Thymus (tissue), 11 donors: ENCODE data around the gene LILRB1. TPM values are rescaled to one million over a fixed set of nuclear protein-coding genes. Genes with fewer than 3 reads are reported as not detected.
"Not testable (repeated sequence)": the region's sequence is repeated elsewhere in the genome, so short reads cannot be mapped to it uniquely, and the experiment has no call there.

Experiments
- DNase-seq, 9 donors: peaks; one replicate each; pipeline ENCODE4 v3.0.0-alpha.2; 2013; ENCODE audit warnings: low spot score in 9 of 9, low read depth in 6 of 9, missing footprints in 1 of 9
- H3K27ac ChIP-seq, 2 donors: one replicate each; pipeline ENCODE4 v1.5.1; 2013; ENCODE audit warnings: control low read depth in 1 of 2, low read depth in 1 of 2, low read length in 1 of 2, mild to moderate bottlenecking in 1 of 2, moderate library complexity in 1 of 2
- H3K27me3 ChIP-seq, 2 donors: one replicate each; pipeline ENCODE4 v1.5.1; 2013; ENCODE audit warnings: low read length in 1 of 2; ENCODE audit not compliant: control insufficient read depth in 2 of 2, insufficient read depth in 1 of 2
- H3K36me3 ChIP-seq, 2 donors: one replicate each; pipeline ENCODE4 v1.5.1; 2013; ENCODE audit warnings: low read length in 1 of 2, mild to moderate bottlenecking in 1 of 2, moderate library complexity in 1 of 2; ENCODE audit not compliant: control insufficient read depth in 2 of 2, insufficient read depth in 2 of 2
- H3K4me1 ChIP-seq, 2 donors: one replicate each; pipeline ENCODE4 v1.5.1; 2013; ENCODE audit warnings: low read length in 2 of 2; ENCODE audit not compliant: control insufficient read depth in 2 of 2, insufficient read depth in 2 of 2
- H3K4me3 ChIP-seq, 2 donors: one replicate each; pipeline ENCODE4 v1.5.1; 2013; ENCODE audit warnings: low read length in 2 of 2, control low read depth in 1 of 2, mild to moderate bottlenecking in 1 of 2
- H3K9me3 ChIP-seq, 2 donors: one replicate each; pipeline ENCODE4 v1.5.1; 2013; ENCODE audit warnings: low read length in 1 of 2, mild to moderate bottlenecking in 1 of 2; ENCODE audit not compliant: control insufficient read depth in 2 of 2, insufficient read depth in 1 of 2
- WGBS: extraction: QIAGEN DNeasy Blood & Tissue Kit; methylation state at CpG from one replicate; pipeline ENCODE4 v1.1.7; 2013; 5-methylcytosine and 5-hydroxymethylcytosine counted together
- polyA plus RNA-seq: library from polyadenylated mRNA; stranded (reverse); fragments of 200-250 nt; gene quantifications from one replicate; pipeline ENCODE4 v1.2.3, GENCODE V29; 2013
- total RNA-seq: library from RNA; stranded (reverse); fragments of 120-200 nt; gene quantifications from one replicate; pipeline ENCODE4 v1.2.4, GENCODE V29; 2013
- donor health status: healthy.

LILRB1 gene
- total and polyA plus RNA-seq, 2 donors = 0.94 to 5.8 TPM

DNA sequence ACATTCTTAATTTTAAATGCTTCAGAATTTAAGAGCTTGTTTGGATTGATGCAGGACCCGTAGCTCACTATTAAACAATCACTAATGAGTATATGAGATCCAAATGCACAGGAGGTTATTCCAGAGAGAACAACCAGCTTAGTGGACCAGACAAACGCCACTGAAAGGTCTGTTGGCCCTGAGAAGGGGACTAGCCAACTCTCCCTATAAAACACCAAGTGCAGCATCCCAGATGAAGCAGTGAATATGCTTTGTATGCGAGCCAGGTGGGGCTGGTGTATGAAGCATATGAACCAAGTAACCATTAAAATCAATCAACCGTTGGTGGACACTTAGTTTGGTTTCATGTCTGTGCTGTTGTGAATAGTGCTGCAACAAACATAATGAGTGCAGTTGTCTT lies 9.8 kb upstream of the LILRB1 start:
- Histone ChIP-seq H3K4me3 (no peak overlapping the region), H3K9me3 (no peaks in the 10 kb centered on the region), H3K4me1 (no peaks in the 10 kb centered on the region), H3K27me3 (no peaks in the 10 kb centered on the region), H3K36me3 (no peaks in the 10 kb centered on the region), H3K27ac (no peak overlapping the region)
- no peak for DNase-seq
- 94% methylated on average over 4 of the region's 4 CpGs for WGBS

DNA sequence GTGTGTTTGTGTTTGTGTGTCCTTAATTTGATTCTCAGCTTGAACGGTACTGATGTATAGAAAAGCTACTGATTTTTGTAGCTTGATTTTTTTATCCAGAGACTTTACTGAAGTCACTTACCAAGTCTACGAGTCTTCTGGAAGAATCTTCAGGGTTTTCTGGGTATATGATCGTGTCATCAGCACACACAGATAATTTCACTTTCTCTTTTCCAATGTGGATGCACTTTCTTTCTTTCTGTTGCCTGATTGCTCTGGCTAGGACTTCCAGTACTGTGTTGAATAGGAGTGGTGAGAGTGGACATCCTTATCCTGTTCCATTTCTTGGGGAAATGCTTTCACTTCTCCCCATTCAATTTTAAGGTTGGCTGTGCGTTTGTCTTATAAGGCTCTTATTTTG lies 7.9 kb upstream of the LILRB1 start:
- Histone ChIP-seq H3K27me3 (no peaks in the 10 kb centered on the region), H3K36me3 (no peaks in the 10 kb centered on the region), H3K9me3 (peaks cover 0 to 3% of the 10 kb centered on the region in 2 donors), H3K27ac (no peak overlapping the region), H3K4me1 (no peaks in the 10 kb centered on the region), H3K4me3 (no peak overlapping the region)
- no peak for DNase-seq
- WGBS = 79% methylated on average over 4 of the region's 4 CpGs

DNA sequence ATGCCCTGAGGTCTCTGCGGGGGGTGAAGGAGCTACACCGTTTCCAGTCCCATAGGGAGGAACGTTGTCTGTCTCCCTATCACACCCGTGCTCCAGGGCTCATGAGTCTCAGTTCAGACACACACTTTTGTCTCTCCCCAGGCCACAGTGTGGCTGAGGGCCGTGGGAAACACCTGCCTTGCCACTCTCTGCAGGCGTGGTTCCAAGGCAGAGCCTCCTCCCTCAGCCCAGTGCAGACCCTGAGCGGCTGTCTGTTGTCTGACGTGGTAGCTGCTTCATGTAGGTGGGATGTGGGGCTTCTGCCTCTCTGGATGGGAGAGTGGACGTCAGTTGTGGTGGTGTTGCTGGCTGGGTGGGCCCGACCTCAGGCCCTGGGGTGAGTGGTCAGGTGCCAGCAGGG lies 6.0 kb upstream of the LILRB1 start:
- H3K9me3 ChIP-seq, H3K4me1 ChIP-seq, DNase-seq, H3K36me3 ChIP-seq, H3K27me3 ChIP-seq, H3K27ac ChIP-seq, H3K4me3 ChIP-seq: not testable (repeated sequence)
- WGBS = 26% methylated on average over 10 of the region's 10 CpGs

DNA sequence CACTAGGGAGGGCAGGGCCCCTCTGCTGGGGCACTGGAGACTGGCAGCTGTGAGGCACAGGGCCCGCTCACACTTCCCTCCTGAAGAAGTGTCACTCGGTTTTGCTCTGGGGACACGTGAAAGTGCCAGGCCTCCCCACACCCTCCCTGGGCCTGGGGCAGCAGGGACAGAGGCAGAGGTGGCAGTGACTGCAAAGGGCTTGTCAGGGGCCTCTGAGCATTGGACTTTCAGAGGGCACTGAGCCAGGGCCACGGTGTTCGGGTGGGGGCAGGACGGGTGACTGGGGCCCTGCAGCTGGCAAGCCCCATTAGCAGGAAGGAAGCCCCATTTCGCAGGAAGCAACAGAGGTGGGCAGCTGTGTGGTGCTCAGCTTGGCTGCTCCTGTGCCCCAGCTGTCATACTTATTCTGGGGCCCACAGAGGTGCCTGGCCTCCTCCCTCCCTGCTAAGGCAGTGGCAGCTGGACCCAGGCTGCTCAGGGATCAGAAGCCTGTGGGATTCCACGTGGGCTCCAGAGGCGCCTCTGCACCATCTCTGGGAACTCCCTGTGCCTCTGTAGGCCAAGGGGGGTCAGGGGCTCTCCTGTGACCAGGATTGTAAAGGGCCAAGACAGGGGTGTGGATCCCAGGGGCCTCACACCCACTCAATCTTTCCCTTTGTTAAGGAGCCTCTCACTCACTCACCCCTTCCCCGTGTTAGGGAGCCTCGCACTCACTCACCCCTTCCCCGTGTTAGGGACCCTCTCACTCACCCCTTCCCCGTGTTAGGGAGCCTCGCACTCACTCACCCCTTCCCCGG lies 5.2 kb upstream of the LILRB1 start:
- H3K9me3 ChIP-seq, H3K4me1 ChIP-seq, H3K27me3 ChIP-seq, H3K36me3 ChIP-seq, H3K27ac ChIP-seq, H3K4me3 ChIP-seq, DNase-seq: not testable (repeated sequence)
- WGBS = 38% methylated on average over 14 of the region's 15 CpGs

DNA sequence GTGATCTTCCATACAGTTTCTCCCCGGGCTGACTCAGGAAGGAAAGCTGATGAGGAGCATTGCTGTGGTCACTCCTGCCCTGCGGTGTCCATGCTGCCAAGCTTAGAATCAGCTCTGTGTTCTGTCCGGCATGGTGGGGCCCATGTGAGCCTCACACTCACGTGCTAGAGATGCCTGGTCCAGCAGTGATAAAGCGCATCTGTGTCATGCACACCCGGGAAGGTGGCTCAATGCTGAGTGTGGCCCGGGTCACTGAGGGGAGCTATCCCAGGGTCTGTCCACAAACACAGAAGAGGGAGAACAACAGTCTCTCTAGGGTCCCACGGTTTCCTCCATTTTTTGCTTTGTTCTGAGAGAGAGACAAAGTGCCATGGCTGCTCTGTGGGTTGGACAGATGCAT lies 3.5 kb upstream of the LILRB1 start:
- H3K4me1 ChIP-seq = no peaks in the 10 kb centered on the region
- no peak overlapping the region for H3K4me3 ChIP-seq
- WGBS = 96% methylated on average over 8 of the region's 8 CpGs

DNA sequence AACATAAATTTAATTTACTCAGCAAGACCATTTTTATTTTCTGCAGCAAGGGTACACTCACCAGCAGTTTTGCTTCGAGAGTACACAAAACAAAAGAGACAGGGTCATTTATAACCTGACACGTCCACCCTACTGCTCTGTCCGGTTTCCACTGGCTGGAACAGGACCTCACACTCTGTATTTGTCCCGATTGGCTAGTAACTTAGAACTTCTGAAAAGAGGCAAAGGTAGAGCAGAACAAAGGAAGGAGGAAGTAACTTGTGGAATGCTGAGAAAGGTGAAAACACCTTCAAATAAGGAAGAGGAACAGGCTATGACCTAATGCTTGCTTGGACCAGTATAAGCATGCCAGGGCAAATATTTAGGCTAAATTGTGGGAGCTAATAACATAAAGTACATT lies 2.4 kb upstream of the LILRB1 start:
- not testable (repeated sequence) for DNase-seq, H3K4me3 ChIP-seq, H3K36me3 ChIP-seq, H3K27me3 ChIP-seq, H3K4me1 ChIP-seq, H3K9me3 ChIP-seq, H3K27ac ChIP-seq
- 91% methylated on average over 4 of the region's 4 CpGs for WGBS

More for the DNA sequence above, 3.5 kb upstream of the LILRB1 start:
- H3K27ac ChIP-seq = no peak overlapping the region
- no peaks in the 10 kb centered on the region for H3K36me3 ChIP-seq
- no peak for DNase-seq
- H3K9me3 ChIP-seq = peaks cover 0 to 3% of the 10 kb centered on the region in 2 donors
- H3K27me3 ChIP-seq = no peaks in the 10 kb centered on the region

DNA sequence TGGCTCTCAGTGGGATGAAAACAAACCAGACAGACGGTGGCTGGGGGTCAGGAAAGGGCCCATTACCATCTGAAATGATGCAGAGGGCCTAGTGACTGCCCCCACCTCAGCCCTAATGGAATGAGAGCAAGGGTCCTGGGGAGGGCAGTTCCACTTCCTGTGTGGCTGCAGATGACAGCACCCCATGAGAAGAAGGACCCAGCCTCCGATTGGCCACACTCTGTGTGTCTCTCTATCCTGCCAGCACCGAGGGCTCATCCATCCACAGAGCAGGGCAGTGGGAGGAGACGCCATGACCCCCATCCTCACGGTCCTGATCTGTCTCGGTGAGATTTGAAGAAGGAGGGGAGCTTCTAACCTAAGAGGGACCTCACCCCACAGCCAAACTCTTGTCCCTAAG lies 498 bp downstream of the LILRB1 start:
- no peaks in the 10 kb centered on the region for H3K27me3 ChIP-seq
- no peak overlapping the region for H3K27ac ChIP-seq
- H3K36me3 ChIP-seq = no peaks in the 10 kb centered on the region
- no peak overlapping the region for H3K4me3 ChIP-seq
- no peaks in the 10 kb centered on the region for H3K4me1 ChIP-seq
- peaks cover 0 to 3% of the 10 kb centered on the region in 2 donors for H3K9me3 ChIP-seq
- no peak for DNase-seq
- 66% methylated on average over 6 of the region's 6 CpGs for WGBS

DNA sequence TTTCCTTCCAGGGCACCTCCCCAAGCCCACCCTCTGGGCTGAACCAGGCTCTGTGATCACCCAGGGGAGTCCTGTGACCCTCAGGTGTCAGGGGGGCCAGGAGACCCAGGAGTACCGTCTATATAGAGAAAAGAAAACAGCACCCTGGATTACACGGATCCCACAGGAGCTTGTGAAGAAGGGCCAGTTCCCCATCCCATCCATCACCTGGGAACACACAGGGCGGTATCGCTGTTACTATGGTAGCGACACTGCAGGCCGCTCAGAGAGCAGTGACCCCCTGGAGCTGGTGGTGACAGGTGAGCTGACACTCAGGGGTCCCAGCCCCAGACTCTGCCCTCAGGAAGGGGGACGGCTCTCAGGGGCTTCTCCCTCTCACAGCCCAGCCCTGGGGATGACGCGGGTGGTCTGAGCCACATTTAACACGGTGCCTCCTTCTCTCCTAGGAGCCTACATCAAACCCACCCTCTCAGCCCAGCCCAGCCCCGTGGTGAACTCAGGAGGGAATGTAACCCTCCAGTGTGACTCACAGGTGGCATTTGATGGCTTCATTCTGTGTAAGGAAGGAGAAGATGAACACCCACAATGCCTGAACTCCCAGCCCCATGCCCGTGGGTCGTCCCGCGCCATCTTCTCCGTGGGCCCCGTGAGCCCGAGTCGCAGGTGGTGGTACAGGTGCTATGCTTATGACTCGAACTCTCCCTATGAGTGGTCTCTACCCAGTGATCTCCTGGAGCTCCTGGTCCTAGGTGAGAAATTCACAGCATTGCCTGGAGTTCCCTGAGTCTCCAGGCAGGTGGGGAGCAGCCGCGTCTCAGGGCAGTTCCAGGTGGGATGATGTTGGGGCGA lies 1.4 kb downstream of the LILRB1 start:
- H3K27me3 ChIP-seq, H3K9me3 ChIP-seq, H3K4me3 ChIP-seq, H3K36me3 ChIP-seq, H3K4me1 ChIP-seq, DNase-seq, H3K27ac ChIP-seq: not testable (repeated sequence)
- 88% methylated on average over 23 of the region's 23 CpGs for WGBS

DNA sequence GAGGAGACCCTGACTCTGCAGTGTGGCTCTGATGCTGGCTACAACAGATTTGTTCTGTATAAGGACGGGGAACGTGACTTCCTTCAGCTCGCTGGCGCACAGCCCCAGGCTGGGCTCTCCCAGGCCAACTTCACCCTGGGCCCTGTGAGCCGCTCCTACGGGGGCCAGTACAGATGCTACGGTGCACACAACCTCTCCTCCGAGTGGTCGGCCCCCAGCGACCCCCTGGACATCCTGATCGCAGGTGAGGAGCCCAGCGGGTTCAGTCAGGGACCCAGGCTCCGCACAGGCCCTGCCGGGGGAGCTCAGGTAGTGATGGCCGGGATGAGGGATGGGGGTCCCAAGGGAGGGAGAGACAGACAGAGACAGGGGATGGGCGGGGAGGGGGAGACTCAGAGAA lies 2.2 kb downstream of the LILRB1 start:
- not testable (repeated sequence) for H3K36me3 ChIP-seq, H3K9me3 ChIP-seq, DNase-seq, H3K4me1 ChIP-seq, H3K4me3 ChIP-seq, H3K27me3 ChIP-seq, H3K27ac ChIP-seq
- WGBS = 87% methylated on average over 16 of the region's 16 CpGs
